DMS153 treated with DMSO at 0.1 percent for 48 hours (cell line): ENCODE data around the gene WAPL.

Experiments used
- DNase-seq: peaks from one replicate; lab custom pipeline; 2025; ENCODE audit not compliant: unreplicated experiment; lab: John Stamatoyannopoulos, UW

Gene WAPL

DNA sequence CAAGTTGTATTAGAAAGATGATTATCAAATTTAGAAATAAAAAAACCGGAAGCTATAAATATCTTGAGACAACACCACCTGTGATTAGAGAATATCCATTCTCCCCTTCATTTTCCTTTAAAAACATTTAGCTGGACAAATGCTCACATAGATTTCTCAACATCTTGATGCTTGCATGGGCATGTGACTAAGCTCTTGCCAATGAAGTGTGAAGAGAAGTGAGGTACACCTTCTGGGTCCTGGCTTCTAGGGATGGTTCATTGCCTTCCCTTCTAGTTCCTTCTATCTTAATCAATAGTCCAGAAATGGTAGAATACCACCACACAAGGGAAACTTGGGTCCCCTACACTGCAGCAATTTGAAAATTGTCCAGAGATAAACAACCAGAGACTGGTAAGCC is 41.0 kb downstream of the WAPL start:
- DNase-seq = no peak

DNA sequence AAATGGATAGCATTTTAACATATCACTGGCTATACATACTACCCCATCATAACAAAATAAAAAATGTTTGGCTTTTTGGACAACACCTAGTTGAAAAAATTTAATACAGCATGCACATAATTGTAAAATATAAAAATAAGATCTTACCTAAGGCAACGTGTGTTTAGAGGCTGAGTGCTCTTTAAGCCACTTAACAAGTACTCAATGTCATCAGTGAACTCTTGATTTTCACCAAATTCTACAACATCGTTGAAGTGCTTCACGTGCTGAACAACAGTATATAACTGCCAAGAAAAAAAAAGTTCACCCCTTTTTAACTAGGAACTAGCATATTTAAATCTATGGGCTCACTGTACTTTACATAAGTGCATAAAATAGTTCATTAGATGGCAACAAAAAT is 49.5 kb downstream of the WAPL start:
- DNase-seq = no peak

DNA sequence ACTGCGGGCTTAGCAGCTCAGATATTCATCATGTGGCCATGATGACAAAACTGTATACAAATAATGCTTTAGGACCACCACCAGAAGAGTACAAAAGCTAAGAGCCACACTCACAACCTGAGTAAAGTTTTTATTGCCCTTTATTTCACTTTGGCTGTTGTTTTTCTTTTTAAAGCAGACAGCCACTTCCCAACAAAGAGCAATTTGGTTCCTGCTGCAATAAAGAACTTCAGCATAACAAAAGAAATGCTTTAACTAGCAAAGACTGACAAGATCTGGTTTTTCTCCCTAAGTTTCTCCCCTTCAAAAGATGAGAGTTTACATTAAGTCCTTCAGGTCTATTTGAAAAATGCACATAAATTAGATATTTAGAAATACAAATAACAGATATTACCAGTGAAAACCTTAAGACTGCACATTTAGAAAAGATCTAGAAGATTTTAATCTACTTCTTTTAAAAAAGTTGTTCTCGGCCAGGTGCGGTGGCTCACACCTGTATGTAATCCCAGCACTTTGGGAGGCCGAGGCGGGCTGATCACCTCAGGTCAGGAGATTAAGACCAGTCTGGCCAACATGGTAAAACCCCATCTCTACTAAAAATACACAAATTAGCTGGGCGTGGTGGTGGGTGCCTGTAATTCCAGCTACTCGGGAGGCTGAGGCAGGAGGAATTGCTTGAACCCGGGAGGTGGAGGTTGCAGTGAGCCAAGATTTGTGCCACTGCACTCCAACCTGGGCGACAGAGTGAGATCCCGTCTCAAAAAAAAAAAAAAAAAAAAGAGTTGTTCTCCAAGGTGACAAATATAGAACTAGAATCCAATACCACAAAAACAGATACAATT is 59.4 kb downstream of the WAPL start:
- no peak for DNase-seq

DNA sequence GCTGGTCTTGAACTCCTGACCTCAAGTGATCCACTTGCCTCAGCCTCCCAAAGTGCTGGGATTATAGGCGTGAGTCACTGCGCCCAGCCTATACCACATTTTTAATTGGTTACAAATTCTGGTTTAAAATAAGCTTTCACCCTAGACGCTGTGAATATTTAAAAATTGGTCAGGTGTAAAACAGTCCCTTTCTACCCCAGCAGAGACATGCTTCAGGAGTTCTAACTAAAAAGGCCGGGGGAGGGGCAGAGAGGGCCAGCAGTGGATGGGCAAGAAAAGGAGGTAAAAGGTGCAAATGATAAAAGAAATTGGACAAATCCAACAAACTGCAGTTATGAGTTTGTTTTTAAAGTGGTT is 70.0 kb downstream of the WAPL start:
- DNase-seq = no peak

DNA sequence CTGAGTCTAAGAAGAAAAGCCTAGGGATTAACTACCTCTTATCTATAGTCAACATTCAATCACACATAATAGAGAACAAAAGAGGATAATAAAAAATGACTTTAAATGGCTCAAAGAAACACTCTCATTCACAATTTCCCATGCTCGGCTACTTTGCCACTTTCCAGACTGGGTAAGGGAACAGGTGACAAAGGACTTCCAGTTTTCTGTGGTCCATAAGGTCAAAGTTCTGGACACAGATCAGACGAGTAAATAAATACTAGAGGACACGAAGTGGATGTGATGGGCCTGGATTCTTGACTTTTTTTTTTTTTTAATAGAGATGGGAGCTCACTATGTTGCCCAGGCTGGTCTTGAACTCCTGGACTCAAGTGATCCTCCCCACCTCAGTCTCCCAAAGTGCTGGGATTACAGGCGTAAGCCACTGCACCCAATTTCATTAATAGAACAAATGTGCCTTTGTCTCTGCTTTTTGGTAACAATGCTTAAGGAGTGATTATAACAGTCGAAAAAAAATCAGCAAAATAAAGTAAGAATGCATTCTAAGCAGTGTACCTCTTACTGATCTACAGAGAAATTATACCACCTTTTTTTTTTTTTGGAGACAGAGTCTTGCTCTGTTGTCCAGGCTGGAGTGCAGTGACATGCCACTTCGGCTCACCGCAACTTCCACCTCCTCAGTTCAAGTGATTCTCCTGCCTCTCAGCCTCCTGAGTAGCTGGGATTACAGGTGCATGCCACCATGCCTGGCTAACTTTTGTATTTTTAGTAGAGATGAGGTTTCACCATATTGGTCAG is 70.6 kb downstream of the WAPL start:
- no peak for DNase-seq

DNA sequence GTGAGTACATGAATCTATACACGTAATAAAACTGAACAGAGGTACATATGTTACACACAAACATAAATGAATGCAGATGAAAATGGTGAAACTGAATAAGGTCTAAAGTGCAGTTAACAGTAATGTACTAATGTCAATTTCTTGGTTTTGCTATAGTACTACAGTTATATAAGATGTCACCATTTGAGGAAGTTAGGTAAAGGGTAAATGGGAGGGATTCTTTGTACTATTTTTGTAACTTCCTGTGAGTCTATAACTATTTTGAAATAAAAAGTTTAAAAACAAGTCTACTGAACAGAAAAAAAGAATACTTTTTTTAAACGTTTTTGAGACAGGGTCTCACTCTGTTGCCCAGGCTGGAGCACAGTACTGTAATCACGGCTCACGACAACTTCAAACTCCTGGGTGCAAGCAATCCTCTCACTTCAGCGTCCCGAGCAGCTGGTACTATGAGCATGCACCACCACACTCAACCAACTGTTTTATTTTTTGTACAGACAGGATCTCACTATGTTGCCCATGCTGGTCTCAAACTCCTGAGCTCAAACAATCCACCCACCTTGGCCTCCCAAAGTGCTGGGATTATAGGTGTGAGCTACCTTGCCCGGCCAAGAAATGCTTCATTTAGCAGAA is 71.5 kb downstream of the WAPL start:
- DNase-seq = no peak

DNA sequence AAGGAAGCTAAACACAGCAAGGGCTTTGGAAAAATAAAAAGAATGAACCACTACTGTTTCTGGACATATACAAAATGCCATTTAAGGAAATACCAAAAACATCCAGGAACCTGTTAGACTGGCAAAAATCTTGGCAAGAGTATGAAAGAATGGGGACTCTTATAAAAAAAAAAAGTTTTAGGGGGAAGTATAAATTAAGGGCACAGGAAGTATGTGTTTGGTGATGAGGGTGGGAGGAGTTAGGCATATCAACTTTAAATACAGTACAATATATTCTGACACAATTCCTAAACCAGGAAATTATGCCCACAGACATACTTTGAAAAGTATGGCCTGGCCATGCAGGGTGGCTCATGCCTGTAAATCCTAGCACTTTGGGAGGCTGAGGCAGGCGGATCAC is 74.2 kb downstream of the WAPL start:
- no peak for DNase-seq

DNA sequence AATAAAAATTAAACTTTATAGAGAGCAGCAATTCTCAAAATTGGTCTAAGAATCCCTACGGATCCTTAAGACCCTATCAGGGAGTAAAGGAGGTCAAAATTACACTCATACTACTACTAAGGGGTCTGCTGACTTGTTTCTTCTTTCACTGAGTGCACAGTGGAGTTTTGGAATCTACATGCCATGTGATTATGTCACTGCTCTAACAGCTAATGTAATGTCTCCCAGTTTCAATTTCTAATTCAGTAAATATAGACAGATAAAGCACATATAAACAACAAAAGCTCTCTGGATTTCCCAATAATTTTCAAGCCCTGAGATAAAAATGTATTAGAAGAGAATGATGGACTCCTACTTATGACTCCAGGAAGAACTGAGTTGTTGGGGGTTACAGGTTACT is 74.6 kb downstream of the WAPL start:
- no peak for DNase-seq

DNA sequence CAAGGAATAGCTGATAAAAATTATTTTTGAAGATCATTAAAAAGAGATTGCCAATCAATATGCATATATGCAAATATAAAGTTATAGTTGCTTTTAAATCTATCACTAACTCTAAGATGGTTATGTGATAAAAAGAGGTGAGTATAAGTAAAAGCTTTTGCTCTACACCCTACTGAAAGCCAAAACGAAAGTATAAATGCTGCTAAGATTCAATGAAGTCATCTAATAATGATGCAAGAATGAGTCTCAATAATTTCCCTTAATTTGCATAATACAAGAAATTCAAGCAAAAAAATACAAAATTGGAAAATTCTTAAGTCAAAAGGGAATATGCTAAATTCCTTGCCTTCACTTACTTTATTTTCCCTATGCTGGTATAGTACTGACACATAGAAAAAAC is 75.2 kb downstream of the WAPL start:
- no peak for DNase-seq

DNA sequence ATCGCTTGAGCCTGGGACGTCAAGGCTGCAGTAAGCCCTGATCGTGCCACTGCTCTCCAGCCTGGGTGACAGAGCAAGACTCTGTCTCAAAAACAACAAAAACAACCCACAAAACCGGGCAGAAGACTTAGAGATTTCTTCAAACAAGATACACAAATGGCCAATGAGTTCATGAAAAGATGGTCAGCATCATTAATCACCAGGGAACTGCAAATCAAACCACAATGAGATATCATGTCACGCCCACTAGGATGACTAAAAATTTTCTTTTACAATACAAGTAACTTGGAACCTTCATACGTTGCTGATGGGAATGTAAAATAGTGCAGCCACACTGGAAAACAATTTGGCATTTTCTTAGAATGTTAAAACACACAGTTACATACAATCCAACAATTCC is 77.7 kb downstream of the WAPL start:
- no peak for DNase-seq

DNA sequence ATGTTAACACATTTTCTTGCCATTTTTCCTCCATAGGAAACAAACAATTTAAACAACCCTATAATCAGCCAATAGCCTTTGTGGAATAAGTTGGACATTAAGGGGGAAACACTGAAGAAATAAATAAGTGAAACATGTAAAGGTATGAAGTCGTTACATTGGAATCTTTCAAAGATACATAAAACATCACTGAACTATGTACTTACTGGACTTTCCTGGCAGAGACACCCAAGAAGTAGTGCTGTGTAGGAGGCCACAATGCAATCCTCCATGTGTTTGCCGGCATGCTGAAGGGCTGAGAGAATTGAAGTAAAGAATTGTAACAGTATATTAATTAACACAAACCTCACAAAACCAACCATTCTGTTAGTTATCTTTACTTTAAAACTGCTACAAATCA is 78.5 kb downstream of the WAPL start:
- no peak for DNase-seq

DNA sequence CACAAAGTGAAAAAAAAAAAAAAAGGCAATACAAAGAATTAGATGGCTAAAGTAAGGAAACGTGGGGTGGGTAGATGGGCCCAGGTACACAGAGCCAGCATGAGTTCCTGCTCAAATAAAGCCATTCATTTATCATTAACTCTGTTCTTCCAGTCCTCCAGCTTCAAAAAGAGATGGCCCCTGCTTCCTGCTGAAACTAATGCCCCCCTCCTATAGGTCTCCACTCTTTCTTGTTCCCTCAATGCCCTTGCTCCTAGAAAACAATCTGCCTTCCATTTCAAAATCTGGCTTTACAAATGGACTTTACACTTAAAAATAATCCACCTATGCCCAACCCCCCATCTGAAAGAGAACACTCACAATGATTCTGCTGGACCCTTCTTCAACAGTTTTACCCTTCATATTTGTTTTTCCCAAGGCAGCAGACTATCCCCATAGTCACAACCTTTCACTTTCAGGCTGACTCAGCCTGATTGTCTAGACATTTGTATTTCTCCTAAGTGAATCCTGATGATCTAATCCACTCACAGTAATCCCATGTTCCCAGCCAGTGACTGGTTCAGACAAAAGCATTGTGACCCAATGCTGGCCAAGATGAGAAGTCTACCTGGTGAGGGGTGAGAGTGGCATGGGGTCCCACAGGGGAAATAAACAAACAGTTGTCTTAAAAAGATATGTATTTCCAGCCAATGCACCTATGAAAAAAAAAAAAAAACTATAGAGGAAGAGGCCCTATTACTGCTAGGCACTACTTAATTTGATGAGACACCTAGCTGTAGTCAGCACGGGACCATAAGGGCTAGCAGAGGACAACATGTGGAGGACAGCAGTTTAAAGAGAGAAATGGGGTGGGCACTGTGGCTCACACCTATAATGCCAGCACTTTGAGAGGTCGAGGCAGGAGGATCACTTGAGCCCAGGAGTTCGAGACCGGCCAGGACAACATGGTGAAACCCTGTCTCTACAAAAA is 80.4 kb downstream of the WAPL start:
- DNase-seq = no peak

DNA sequence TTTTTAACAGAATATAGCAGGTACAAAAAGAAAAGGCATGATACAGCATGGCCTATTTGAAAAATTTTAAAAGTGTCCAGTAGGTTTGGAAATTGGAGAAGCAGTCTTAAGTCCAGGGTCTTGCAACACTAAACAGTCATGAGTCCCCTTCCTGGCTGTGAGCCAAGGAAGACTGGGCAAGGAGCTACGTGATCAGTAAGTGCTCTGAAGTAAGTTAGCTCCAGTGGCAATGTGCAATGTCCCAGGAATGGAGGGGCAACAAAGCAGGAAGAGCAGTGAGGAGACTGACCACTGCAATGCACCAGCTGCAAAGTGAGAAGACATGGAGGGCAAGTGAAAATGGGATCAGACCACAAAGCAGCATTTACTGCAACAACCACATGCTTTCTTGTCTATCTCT is 82.0 kb downstream of the WAPL start:
- no peak for DNase-seq

DNA sequence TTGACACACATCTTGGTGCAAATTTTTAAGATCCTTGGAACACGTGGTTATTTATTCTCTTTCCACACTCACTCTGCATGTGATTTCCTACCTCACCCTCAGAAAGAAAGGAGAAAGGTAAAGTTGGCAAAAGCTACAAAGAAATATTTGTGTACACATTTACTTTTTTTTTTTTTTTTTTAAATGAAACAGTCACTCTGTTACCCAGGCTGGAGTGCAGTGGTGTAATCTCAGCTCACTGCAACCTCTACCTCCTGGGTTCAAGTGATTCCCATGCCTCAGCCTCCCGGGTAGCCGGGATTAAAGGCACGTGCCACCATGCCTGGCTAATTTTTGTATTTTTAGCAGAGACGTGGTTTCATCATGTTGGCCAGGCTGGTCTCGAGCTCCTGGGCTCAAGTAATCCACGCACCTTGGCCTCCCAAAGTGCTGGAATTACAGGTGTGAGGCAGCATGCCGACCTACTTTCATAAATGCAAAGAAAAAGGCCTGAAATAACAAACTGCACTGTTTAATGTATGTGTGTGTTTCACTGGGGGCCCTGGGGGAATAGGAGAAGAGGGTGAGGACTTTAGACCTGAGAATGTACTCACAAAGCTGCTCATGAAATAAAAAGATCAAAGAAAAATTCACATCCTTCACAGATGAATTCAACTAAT is 83.4 kb downstream of the WAPL start:
- no peak for DNase-seq

DNA sequence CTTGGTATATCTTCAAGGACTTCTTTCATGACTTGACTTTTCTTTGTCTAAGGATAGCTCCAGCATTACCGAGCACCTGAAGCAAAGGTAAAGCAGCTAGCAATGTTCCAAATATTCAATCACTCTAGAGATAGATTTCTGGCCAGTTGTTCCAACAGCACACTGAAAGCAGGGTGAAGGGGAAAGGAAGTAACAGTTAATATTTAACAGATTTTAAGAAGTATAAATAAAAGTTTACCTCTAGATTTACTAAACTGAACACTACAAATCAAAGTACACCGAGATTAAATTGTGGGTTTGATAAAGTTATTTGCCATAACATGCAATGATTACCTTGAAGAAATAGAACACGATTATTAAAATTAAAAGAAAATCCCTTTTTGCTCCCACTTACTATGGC is 84.1 kb downstream of the WAPL start:
- no peak for DNase-seq

DNA sequence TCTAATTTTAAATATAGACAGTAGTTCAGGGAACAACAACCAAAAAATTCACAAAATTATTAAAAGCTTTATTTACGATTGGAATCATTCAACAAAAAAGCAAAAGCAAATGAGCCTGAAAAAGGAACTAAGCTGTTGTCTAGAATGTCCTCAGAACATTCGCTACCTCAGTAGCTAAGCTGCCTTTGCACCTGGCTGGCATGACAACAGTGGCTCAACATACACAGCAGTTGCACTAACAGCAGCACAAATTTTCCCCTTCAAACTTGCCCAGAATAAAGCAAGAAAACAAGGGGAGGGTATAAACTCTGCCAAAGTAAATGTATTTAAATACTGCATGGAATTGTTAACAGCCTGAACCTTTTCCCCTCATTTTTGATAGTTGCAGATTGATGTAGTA is 84.6 kb downstream of the WAPL start:
- no peak for DNase-seq

DNA sequence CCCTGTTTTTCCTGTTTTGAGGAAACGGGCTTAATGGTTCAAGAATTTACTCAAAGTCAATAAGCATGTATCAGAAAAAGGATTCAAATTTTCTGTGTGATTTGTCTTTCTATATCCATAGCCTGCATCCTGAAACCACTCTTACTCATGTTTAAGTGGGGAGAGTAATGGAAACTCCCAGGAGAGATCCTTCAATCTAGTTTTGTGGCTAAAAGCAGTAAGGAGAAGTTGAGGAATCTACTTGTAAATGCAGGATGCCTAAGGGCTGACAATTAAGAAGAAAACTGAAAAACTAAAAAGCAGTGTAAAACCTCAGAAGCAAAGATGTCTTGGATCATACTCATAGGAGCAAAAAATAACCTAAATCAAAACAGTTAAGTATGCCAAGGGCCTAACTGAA is 86.9 kb downstream of the WAPL start:
- no peak for DNase-seq

DNA sequence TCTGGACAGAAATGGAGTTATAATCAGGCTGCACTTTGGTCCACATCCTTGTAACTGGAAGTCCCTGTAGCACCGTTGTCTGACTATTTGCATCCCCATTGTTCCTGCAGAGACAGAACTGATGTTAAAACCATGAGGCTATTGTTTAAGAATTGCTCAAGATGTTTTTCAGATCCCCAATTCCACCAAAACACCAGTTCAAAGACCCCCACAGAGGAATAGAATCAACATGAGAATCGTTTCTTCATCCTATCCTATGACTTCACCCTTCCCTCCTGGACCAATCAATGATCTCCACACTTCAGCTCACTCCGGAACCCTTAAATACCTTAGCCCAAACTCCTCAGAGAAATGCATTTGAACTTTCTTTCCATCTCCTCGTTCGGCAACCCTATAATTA is 97.9 kb downstream of the WAPL start:
- no peak for DNase-seq

DNA sequence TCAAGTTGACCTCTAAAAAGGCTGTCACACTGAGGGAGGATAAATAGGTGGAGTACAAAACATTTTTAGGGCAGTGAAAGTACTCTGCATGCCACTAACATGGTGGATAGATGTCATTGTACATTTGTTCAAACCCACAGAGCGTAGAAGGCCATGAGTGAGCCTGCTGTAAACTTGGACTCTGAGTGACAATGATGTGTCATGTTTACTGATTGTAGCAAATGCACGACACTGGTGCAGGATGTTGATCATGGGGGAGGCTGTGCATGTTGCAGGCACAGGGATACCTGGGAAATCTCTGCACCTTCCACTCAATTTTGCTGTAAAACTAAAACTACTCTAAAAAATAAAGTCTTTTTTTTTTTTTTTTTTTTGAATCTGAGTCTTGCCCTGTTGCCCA is 102.5 kb downstream of the WAPL start:
- DNase-seq = no peak

DNA sequence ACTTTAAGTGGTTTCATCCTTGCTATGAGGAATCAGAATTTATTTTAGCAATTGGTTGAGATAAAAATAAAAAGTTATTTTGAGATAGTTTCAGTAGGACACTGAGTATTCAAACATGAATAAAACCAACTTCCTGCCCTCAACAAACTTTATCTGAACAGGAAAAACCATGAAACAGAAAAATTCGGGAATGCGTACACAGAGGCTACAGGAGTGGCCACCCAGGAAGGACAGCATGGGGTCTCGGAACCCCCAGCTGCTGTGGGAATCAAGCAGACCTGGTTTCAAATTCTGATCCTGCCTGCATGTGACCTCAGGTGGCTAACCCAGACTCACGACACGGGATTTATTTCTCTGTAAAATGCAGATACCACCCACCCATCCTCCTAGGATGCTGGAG is 106.0 kb downstream of the WAPL start:
- no peak for DNase-seq

DNA sequence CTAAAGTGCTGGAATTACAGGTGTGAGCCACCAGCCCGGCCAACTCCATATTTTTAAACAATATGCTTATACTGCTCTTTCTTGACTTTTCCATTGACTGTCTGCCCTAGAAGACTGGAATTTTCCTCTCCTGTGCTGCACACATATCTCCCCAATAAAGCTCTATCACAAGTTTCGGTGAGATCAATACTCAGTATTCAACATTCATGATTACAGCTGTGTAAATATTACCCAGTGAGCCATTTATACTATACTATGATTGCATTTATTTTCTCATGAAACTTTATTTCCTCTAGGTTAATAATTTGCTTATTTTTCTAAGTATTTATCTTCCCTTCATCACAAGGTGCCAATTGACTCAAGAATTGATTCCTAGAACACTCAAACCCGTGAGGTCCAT is 106.5 kb downstream of the WAPL start:
- DNase-seq = no peak
